ENCODE data around the gene EPB41L4B. TPM values are rescaled to one million over a fixed set of nuclear protein-coding genes. Genes with fewer than 3 reads are reported as not detected.

Gene EPB41L4B
- total and polyA plus RNA-seq, 2 of the 13 experiments (the other 11 are each of a cell fraction or from before 2014, with no cell fraction given): 17.6 to 22.1 TPM

- TF ChIP-seq ZNF17 (CRISPR knock-in tag; IDR thresholded peaks at IDR 0.05) (no peak), THAP9 (CRISPR knock-in tag; IDR thresholded peaks at IDR 0.05; ENCODE audit: borderline replicate concordance) (peak; percentile 7; the same call in 1 of the 2 replicates), ZNF772 (CRISPR knock-in tag; IDR thresholded peaks at IDR 0.05) (peak; percentile 31; the same call in 1 of the 2 replicates), ZNF121 (CRISPR knock-in tag; IDR thresholded peaks at IDR 0.05) (peak; percentile 43; the same call in 1 of the 2 replicates), MIER2 (CRISPR knock-in tag; IDR thresholded peaks at IDR 0.05) (0 out of 2 replicates have a peak, but pooled peaks have one; percentile 18), PAF1 (CRISPR knock-in tag; IDR thresholded peaks at IDR 0.05) (no peak), SIX1 (CRISPR knock-in tag; IDR thresholded peaks at IDR 0.05; ENCODE audit: borderline replicate concordance) (peak; percentile 15; the same call in 1 of the 2 replicates), KAT8 (CRISPR knock-in tag; IDR thresholded peaks at IDR 0.05) (peak; percentile 71; the same call in 1 of the 2 replicates), NONO (IDR thresholded peaks at IDR 0.05) (no peak), NONO (CRISPR knock-in tag; conservative IDR thresholded peaks at IDR 0.05) (peak; percentile 54; the same call in 1 of the 2 replicates), ZBTB7B (CRISPR knock-in tag; IDR thresholded peaks at IDR 0.05) (peak; percentile 45; the same call in 1 of the 2 replicates), HOXA3 (CRISPR knock-in tag; IDR thresholded peaks at IDR 0.05) (peak; percentile 39; the same call in 1 of the 2 replicates), PLRG1 (conservative IDR thresholded peaks at IDR 0.05) (no peak), ZNF232 (CRISPR knock-in tag; IDR thresholded peaks at IDR 0.05; ENCODE audit: borderline replicate concordance) (0 out of 2 replicates have a peak, but pooled peaks have one; percentile 20), ZNF609 (CRISPR knock-in tag; IDR thresholded peaks at IDR 0.05; ENCODE audit: borderline replicate concordance) (0 out of 2 replicates have a peak, but pooled peaks have one; percentile 21), ZNF574 (CRISPR knock-in tag; IDR thresholded peaks at IDR 0.05) (peak; percentile 92), E2F5 (CRISPR knock-in tag; conservative IDR thresholded peaks at IDR 0.05) (no peak), ARID2 (CRISPR knock-in tag; IDR thresholded peaks at IDR 0.05; ENCODE audit: borderline replicate concordance) (no peak)
These were observed 137.7 kb downstream of the EPB41L4B start (continued) for GRCh38 chr9:109182940-109183798.

Data from HepG2 (cell line).